Superior temporal gyrus (tissue), 1 donor: Measurements from ENCODE around the gene GALNT10.

Experiments
- DNase-seq: peaks from one replicate; pipeline ENCODE4 v3.0.0-alpha.2; 2016; ENCODE audit errors: extremely low spot score

GALNT10 gene

DNA sequence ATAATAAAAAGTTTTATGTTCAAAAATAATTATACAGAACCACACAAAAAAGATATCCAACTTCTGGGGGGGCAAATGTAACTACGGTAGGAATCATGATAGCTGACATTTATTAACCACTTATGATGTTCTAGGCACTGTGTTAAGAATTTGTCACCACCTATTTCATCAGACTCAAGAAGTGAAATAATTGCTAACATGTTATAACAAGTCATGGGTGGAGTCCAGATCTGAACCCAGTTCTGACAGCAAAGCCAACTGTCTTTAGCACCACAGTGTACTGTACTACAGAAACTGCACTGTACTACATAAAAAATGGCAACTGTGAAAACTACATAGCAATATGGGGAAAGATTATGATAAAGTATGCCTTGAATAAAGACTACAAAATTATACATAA lies 252.3 kb downstream of the GALNT10 start:
- DNase-seq = no peak

DNA sequence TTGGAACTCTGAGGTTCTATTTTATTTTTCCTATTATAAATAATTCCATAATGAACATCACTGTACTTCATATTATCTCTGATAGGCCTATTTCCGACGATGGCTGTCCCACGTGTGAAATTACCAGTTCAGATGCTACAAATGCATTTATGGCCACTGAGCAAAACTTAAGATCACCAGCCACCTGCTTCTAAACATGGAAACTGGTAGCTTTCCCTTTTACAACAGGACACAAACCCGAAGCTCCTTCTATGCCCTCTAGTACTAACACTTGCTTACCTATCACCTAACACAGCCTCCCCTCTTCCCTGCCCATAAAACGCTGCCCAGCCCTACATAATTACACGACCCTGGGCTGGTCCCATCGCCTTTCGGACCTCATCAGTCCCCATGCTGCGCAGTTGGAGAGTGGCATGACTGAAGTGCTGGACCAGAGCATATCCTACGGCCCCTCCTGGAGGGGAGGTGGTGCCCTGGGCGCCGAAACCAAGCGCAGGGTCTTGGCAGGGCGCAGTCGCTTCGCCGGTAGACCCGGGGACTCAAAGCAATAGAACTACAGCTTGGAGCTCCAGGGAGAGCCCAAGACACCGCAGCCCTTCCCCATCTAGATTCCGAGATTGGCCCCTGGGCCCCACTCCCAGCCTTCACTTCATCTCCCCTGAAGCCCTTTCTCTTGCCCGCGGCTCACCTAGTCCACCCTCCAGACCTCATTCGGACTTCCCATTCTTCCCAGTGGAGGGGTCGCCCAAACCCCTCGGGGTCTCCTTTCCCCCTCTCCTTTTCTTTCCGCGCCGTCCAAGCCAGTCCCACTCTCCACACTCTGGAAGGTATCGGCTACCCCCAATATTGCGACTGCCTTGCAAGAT lies 254.3 kb downstream of the GALNT10 start:
- DNase-seq = no peak

- peak; percentile 96 for DNase-seq
Measured at GRCh38 chr5:154445422-154446194, 255.1 kb downstream of the GALNT10 start, which contains the start of gene SAP30L. Gene SAP30L (plus strand): TSS chr5:154445997. CDS start chr5:154446605, 608 bp downstream.

- peak; percentile 36 for DNase-seq
Measured at GRCh38 chr5:154446195-154447088, 255.9 kb downstream of the GALNT10 start.

GRCh38 chr5:154447089-154447725 lies 256.7 kb downstream of the GALNT10 start:
- DNase-seq = no peak

DNA sequence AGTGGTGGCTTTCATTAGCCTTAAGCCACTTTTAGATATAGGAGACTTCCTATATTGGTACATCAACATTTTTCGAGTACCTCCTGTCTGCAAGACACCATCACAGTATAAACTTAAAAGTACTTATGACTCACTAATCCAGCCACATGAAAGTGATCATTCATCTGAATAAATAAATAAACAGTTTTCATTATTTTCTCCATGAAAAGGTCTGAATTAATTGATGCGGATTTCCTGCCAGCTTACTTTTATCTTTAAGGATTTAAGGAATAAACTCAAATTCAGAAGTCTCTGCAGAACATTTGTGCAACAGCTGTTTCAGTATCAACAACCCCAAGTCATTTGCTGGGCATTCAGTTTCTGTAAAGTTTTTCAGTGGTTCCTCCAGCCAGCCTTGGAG lies 259.3 kb downstream of the GALNT10 start:
- no peak for DNase-seq

- no peak for DNase-seq
Measured at GRCh38 chr5:154451957-154452356, 261.4 kb downstream of the GALNT10 start.

- DNase-seq = no peak
Measured at GRCh38 chr5:154455585-154455984, 265.1 kb downstream of the GALNT10 start.

DNA sequence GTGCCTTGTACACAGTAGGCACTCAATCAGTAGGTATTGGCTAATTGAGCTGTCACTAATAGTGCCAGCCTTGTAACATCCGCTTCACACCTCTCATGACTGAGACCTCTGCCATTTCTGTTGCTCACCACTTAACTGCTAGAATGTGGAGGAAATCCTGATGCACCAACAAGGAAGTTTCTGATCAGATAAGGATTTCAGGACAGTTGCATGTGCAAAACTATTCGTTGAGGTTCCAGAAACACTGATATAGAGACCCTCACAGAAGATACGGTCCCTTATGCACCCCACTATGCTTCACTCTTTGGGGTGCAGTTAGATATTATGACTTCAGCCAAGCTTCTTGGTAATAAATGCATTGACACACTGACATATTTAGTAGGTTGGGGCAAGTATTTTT lies 266.0 kb downstream of the GALNT10 start:
- DNase-seq = no peak

DNA sequence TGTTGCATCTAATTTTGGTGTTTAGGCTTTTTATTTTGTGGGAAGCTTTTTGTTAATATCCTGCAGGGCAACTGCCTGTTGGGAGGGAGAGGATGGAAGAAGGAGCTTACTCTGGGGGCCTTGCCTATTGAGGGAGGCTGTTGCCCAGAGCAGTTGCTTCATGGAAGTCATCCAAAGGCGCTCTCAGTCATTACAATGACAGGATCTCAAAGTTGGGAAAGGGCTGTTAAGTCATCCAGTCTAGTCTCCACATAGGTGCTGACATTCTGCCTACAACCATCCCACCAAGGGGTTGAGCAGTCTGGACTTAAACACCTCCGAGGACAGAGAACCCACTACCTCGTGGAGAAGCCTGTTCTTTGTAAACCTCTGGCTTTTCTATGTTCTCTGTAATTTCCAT lies 268.5 kb downstream of the GALNT10 start:
- DNase-seq = no peak

DNA sequence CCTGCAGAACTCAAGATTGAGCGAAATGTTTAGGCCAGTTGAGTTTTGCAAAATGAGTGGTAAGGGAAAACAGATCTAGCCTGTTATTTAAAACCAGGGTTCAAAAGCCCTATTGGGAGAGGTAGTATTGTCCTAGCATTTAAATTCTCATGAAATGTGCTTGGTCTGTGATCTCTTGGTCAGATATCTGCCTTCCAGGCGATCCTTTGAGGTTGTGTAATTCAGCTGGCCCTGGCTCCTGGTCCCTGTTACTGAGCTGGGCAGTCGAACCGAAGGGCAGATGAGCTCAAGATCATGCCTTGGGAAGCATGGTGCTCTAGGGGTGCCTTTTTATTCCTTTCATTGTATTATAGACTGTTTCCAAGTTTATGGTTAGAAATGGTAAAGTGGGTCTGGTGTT lies 269.6 kb downstream of the GALNT10 start:
- DNase-seq = no peak

DNA sequence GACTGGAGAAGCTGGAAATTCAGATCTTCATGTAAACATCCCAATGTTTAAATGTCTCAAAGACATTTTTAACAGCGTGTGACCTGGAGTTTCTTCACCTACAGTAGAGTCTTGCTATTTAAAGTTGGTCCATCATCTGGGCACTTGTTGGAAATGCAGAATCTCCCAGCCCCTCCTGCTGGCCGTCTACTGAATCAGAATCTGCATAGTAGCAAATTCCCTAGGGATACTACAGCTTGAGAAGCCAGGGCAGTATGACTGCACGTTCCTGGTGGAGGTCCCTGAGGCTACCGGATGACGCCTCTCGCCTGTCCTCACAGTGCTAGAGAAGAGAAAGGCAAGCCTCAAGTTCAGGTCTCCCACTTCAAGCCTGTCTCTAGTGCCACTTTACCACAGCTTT lies 271.0 kb downstream of the GALNT10 start:
- DNase-seq = no peak

GRCh38 chr5:154464438-154464837 lies 273.9 kb downstream of the GALNT10 start:
- no peak for DNase-seq

GRCh38 chr5:154465169-154465568 lies 274.6 kb downstream of the GALNT10 start:
- DNase-seq = no peak

DNA sequence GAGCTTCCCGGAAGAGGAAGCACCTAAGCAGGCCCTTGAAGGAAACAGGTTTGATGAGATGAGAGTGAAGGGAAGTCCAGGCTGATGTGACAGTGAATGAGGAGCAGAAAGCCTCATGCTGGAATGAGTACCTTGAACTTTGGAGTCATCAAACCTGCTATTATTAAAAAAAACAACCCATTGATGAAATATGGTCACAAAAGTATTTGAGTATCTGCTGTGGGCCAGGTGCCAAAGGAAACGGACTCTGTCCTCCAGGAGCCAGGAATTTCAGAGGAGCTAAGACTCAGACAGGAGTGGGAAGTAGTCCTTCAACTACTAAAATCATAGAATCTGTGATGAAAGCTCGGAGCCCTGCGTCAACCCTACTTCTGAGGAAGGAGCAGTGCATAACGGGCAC lies 275.6 kb downstream of the GALNT10 start:
- no peak for DNase-seq

GRCh38 chr5:154466671-154467070 lies 276.1 kb downstream of the GALNT10 start:
- DNase-seq = no peak

DNA sequence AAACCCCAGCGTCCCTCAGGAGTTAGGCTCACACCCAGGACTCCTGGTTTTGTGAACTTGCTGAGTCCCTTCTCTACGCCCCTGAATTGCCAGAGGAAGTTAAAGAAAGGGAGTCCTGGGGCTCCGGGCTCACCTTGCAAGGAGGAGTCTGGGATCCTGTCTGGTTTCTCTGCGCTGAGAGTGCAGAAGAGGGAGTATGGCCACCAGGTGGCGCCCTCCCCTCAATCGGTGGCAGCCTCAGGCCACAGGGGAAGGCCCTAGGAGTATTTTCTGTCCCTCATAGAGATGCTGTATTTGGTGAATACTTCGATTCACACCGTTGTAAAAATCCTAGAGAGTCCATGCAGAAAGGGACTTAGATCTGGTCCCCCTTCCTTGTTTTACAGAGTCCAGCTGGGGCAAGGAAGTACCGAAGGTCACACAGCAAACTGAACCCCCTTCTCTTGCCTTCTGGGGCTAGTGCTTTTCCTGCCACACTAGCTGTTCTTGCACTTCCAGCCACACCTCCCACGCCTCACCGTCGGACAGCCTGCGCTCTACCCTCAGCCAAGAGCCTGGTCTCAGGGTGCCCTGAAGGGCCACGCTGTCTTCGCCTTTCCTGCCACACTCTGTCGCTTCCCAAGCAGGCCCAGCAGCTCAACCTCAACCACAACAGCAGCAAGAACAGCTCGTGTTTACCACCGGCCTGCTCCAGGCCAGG lies 277.3 kb downstream of the GALNT10 start:
- peak; percentile 79 for DNase-seq

GRCh38 chr5:154470137-154470536 lies 279.6 kb downstream of the GALNT10 start:
- DNase-seq = no peak
